ENCODE data around the gene CDC42EP3.
A peak's percentile ranks its signal among the peaks of the same experiment; 100 is the strongest.

Gene CDC42EP3

GRCh38 chr2:37653093-37653492, 18.3 kb downstream of the CDC42EP3 start:
- TF ChIP-seq CTCF (IDR thresholded peaks at IDR 0.05; ENCODE audit: insufficient read depth, low read depth, low read length, missing control alignments): no peak
- DNase-seq (ENCODE audit: low read depth): no peak
- H3K4me3 ChIP-seq (ENCODE audit: low read length): no peak overlapping the region

GRCh38 chr2:37652199-37652640, 19.2 kb downstream of the CDC42EP3 start:
- no peak overlapping the region for H3K4me3 ChIP-seq (ENCODE audit: low read length)
- DNase-seq (ENCODE audit: low read depth): peak; percentile 99
- TF ChIP-seq CTCF (IDR thresholded peaks at IDR 0.05; ENCODE audit: insufficient read depth, low read depth, low read length, missing control alignments): no peak

- H3K4me3 ChIP-seq (ENCODE audit: low read length): no peak overlapping the region
These were observed 20.8 kb downstream of the CDC42EP3 start for GRCh38 chr2:37650548-37651093.

GRCh38 chr2:37649518-37649917, 21.9 kb downstream of the CDC42EP3 start:
- no peak for TF ChIP-seq CTCF (IDR thresholded peaks at IDR 0.05; ENCODE audit: insufficient read depth, low read depth, low read length, missing control alignments)
- H3K4me3 ChIP-seq (ENCODE audit: low read length): no peak overlapping the region
- no peak for DNase-seq (ENCODE audit: low read depth)

More at GRCh38 chr2:37650548-37651093, 20.8 kb downstream of the CDC42EP3 start:
- no peak for TF ChIP-seq CTCF (IDR thresholded peaks at IDR 0.05; ENCODE audit: insufficient read depth, low read depth, low read length, missing control alignments)
- DNase-seq (ENCODE audit: low read depth): no peak

- no peak overlapping the region for H3K4me3 ChIP-seq (ENCODE audit: low read length)
- no peak for DNase-seq (ENCODE audit: low read depth)
- no peak for TF ChIP-seq CTCF (IDR thresholded peaks at IDR 0.05; ENCODE audit: insufficient read depth, low read depth, low read length, missing control alignments)
These were observed 23.0 kb downstream of the CDC42EP3 start for GRCh38 chr2:37648331-37649011.

GRCh38 chr2:37647971-37648330, 23.5 kb downstream of the CDC42EP3 start:
- no peak for DNase-seq (ENCODE audit: low read depth)
- H3K4me3 ChIP-seq (ENCODE audit: low read length): no peak overlapping the region
- no peak for TF ChIP-seq CTCF (IDR thresholded peaks at IDR 0.05; ENCODE audit: insufficient read depth, low read depth, low read length, missing control alignments)

GRCh38 chr2:37645836-37646235, 25.6 kb downstream of the CDC42EP3 start:
- no peak overlapping the region for H3K4me3 ChIP-seq (ENCODE audit: low read length)
- DNase-seq (ENCODE audit: low read depth): no peak
- no peak for TF ChIP-seq CTCF (IDR thresholded peaks at IDR 0.05; ENCODE audit: insufficient read depth, low read depth, low read length, missing control alignments)

Data from epithelial cell of esophagus (primary cell).